Cerebellar cortex (tissue), 1 donor: Measurements from ENCODE around the gene DNAAF2.

Source experiments
- DNase-seq: peaks from one replicate; pipeline ENCODE4 v3.0.0-alpha.2; 2015; ENCODE audit warnings: low spot score

DNAAF2 gene

DNA sequence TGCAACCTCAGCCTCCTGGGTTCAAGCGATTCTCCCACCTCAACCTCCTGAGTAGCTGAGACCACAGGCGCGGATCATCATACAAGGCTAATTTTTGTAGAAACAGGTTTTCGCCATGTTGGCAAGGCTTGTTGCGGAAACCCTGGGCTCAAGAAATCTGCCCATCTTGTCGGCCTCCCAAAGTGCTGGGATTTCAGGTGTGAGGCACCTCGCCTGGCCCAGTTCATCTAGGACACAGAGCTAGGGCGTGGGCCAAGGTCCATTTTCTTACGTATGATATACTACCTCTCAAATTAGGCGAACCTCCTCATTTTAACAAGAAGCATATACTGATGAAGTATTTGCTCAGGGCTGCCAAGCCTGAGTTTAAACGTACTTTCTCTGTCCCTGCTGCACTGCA is 51.0 kb downstream of the DNAAF2 start:
- no peak for DNase-seq

DNA sequence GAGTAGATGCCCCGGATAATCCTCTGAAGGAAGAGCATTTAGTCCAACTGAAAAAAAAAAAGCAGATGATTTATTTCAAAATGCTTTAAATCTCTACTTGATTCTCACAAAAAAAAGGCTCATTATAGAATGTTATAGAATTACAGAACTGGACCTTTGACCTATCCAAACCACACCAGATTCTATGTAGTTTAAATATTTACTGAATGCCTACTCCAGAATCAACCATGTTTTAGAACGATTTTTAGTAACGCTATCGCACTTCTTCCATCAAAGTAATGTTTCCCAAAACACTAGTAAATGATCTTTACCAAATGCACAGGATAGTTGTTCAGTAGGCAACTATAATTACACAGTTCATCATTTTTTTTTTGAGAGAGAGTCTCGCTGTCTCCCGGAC is 51.4 kb downstream of the DNAAF2 start:
- DNase-seq: no peak

DNA sequence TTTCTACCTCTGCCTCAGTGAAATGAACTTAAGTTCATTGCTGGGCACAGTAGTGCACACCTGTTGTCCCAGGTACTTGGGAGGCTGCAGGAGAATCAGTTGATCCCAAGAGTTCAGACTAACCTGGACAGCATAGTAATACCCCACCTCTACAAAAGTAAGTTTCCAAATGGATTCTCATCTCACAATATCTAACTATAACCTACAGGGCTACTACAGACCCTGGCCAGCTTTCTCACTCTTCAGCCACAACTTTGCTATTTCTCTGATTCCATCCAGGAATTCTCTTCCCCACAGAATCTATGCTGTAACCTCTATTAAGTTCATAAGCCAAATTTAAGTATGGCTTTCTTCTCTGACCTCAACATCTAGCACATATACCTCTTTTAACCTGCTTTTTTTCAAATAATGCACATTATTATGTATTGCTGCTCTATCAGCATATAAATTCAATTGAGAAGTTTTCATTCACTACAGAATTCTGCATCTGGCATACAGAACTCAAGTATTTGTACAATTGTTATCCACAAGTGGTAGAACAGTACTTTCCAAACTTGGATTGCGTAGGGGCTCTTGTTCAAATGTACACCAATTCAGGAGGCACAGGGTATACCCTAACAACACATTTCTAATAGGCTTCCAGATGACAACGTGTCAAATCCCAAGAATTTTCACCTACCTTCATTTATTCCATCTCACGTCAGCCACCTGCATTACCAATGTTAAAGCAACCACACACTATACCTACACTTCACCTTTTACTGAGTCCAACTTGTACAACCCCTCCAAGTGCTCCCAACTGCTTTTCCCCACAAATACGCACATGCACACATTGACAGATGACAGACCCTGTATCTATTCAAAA is 52.7 kb downstream of the DNAAF2 start:
- no peak for DNase-seq

DNA sequence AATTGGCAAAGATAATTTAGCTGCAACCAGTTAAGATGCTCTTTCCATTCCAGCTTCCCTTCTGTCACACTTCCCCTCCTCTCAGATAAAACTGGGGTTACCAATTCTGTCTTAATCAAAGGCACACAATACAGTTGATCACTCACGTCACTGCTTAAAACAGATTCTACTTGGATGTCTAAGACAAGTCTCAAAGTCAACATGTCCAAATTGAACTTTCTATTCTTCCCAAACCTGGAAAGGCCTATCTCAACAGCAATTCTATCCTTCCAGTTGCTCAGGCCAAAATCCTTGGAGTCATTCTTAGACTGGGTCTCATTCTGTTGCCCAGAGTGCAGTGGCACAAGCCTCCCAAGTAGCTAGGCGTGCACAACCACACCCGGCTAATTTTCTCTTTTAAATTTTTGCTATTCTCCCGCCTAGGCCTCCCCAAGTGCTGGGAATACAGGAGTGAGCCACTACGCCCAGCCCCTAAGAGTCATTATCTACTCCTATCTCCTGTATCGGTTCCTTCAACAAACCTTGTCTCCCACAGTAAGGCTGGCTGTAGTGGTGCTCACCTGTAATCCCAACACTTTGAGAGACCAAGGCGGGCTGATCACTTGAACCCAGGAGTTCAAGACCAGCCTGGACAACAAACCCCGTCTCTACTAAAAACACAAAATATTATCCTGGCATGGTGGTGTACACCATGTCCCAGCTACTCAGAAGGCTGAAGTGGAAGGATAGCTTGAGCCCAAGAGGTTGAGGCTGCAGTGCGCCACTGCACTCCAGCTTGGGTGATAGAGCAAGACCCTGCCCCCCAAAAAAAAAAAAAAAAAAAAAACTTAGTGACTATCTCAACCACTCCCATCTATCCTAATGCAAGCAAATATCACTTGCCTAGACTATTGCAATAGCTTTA is 53.6 kb downstream of the DNAAF2 start:
- peak; percentile 20 for DNase-seq

DNA sequence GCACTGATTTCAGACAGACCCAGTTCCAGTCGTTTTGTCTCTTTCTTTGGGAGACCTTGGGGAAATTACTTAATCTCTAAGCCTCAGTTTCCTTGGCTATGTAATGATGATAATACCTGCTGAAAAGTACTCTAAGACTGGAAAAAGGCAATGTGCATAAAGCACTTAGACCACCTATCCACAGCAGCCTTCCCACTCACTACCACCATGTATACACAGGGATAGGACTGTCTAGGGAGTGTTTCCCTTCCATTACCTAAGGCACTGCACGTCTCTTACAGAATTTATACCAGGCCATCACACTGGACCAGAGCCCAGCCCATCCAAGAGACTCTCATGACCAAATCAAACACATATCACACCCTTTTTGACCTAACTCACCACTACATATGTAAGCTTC is 55.2 kb downstream of the DNAAF2 start:
- peak; percentile 16 for DNase-seq

DNA sequence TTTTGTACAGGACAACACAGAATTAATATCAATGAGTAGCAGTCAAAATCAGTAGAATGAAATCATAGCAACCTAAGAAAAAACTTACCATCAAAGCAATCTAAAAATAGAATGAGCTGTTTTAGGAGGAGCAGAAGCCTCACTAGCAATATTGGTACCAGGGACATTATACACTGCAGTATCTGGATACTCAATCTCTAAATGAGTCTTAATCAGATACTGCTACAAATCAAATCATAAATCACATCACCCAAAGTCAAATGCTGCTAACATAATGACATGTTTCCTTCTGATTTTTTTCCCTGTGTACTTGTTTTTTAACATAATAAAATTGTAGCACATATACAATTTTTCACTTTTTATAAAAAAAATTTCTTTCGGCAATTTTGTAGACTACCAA is 56.9 kb downstream of the DNAAF2 start:
- no peak for DNase-seq
